Measurements from ENCODE around the gene SMAD2.

DNA sequence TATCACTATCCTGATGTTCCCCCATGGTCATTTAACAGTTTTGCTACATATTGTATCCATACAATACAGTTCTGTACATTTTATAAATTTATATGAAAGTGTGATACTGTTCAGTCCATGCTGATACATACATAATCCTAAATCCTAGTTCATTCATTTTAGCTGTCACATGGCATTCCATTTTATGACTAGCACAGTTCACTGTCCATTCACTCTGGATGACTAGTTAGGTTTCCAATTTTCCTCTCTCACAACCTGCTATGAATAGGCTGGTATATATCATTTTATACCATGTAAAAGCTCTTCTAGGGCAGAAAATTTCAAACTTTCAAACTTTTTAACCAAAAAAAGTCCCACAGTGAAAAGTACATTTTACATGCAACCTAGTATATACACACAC lies 15.2 kb downstream of the SMAD2 start:
- TF ChIP-seq, protein P1, sequence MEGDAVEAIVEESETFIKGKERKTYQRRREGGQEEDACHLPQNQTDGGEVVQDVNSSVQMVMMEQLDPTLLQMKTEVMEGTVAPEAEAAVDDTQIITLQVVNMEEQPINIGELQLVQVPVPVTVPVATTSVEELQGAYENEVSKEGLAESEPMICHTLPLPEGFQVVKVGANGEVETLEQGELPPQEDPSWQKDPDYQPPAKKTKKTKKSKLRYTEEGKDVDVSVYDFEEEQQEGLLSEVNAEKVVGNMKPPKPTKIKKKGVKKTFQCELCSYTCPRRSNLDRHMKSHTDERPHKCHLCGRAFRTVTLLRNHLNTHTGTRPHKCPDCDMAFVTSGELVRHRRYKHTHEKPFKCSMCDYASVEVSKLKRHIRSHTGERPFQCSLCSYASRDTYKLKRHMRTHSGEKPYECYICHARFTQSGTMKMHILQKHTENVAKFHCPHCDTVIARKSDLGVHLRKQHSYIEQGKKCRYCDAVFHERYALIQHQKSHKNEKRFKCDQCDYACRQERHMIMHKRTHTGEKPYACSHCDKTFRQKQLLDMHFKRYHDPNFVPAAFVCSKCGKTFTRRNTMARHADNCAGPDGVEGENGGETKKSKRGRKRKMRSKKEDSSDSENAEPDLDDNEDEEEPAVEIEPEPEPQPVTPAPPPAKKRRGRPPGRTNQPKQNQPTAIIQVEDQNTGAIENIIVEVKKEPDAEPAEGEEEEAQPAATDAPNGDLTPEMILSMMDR (IDR thresholded peaks at IDR 0.05; ENCODE audit: low read length): no peak
- no peak for TF ChIP-seq EZH2 (IDR thresholded peaks at IDR 0.05; ENCODE audit: borderline replicate concordance, low read length)
